CD8-positive, alpha-beta memory T cell (primary cell): Measurements from ENCODE around the gene UPK3B. TPM values are rescaled to one million over a fixed set of nuclear protein-coding genes. Genes with fewer than 3 reads are reported as not detected.
"Not testable (repeated sequence)": the region's sequence is repeated elsewhere in the genome, so short reads cannot be mapped to it uniquely, and the experiment has no call there.

Experiments
- CTCF ChIA-PET: fragments of 350-600 bp; sonication (Branson Sonifier 250); formaldehyde crosslinking; loops from one replicate; lab custom pipeline; 2021; ENCODE audit warnings: antibody characterized with exemption; lab: Charles Lee
- POLR2A ChIA-PET: fragments of 350-600 bp; sonication (Branson Sonifier 250); formaldehyde crosslinking; loops from one replicate; lab custom pipeline; 2021; ENCODE audit warnings: antibody characterized with exemption; lab: Charles Lee
- DNase-seq, 5 donors: peaks; one replicate each; pipeline versions ENCODE4 v3.0.0 to v3.0.0-alpha.2; 2020 to 2022; ENCODE audit warnings: mixed read lengths in 1 of 5
- H3K27ac ChIP-seq: one replicate; pipeline ENCODE4 v1.7.0; 2013; ENCODE audit warnings: low read depth, mild to moderate bottlenecking, low read length, moderate library complexity
- H3K27me3 ChIP-seq: 2 replicates; pipeline ENCODE4 v1.7.0; 2013; ENCODE audit warnings: low read length, mild to moderate bottlenecking; ENCODE audit not compliant: insufficient read depth, poor library complexity, severe bottlenecking
- H3K36me3 ChIP-seq: 2 replicates; pipeline ENCODE4 v1.7.0; 2013; ENCODE audit warnings: mild to moderate bottlenecking, low read length, moderate library complexity; ENCODE audit not compliant: insufficient read depth
- H3K4me1 ChIP-seq: 2 replicates; pipeline ENCODE4 v1.7.0; 2013; ENCODE audit warnings: mild to moderate bottlenecking, low read length, moderate library complexity; ENCODE audit not compliant: insufficient read depth
- H3K4me3 ChIP-seq: 2 replicates; pipeline ENCODE4 v1.7.0; 2013; ENCODE audit warnings: mild to moderate bottlenecking, low read length
- H3K9me3 ChIP-seq: 2 replicates; pipeline ENCODE4 v1.7.0; 2013; ENCODE audit warnings: mild to moderate bottlenecking, low read length
- H3K27ac Mint-ChIP-seq, 8 donors: one replicate each; pipeline ENCODE4 v1.8.0; 2020 to 2021; ENCODE audit warnings: mixed read lengths in 8 of 8, mild to moderate bottlenecking in 6 of 8, inconsistent platforms in 3 of 8, moderate library complexity in 3 of 8
- H3K27me3 Mint-ChIP-seq, 2 donors: one replicate each; pipeline ENCODE4 v1.8.0; 2020 to 2021; ENCODE audit warnings: mixed read lengths in 2 of 2, mild to moderate bottlenecking in 1 of 2, moderate library complexity in 1 of 2
- H3K36me3 Mint-ChIP-seq, 3 donors: one replicate each; pipeline ENCODE4 v1.8.0; 2020 to 2021; ENCODE audit warnings: mixed read lengths in 3 of 3, inconsistent platforms in 1 of 3, mild to moderate bottlenecking in 1 of 3
- H3K4me1 Mint-ChIP-seq, 3 donors: one replicate each; pipeline ENCODE4 v1.8.0; 2020 to 2021; ENCODE audit warnings: mixed read lengths in 3 of 3, inconsistent platforms in 1 of 3, mild to moderate bottlenecking in 1 of 3
- H3K4me3 Mint-ChIP-seq, 7 donors: one replicate each; pipeline ENCODE4 v1.8.0; 2020 to 2021; ENCODE audit warnings: mixed read lengths in 7 of 7, mild to moderate bottlenecking in 6 of 7, moderate library complexity in 4 of 7, inconsistent platforms in 2 of 7
- H3K9me3 Mint-ChIP-seq, 5 donors: one replicate each; pipeline ENCODE4 v1.8.0; 2020 to 2022; ENCODE audit warnings: mixed read lengths in 5 of 5, mild to moderate bottlenecking in 3 of 5, moderate library complexity in 2 of 5, inconsistent platforms in 1 of 5
- polyA plus RNA-seq: library from polyadenylated mRNA; unstranded; fragments of 300-500 nt; fragmentation: Illumina TruSeq; gene quantifications from one replicate; pipeline ENCODE4 v1.2.3, GENCODE V29; 2021
- total RNA-seq, 2 experiments: library from RNA; stranded (reverse); gene quantifications; one replicate each; pipeline ENCODE4 v1.2.3, GENCODE V29; 2021

The UPK3B gene
- total RNA-seq = under 1 TPM in 1 of 2 experiments, not detected in 1; 0.42 TPM
- polyA plus RNA-seq = 0.16 TPM

- H3K9me3 Mint-ChIP-seq = no peaks in the 10 kb centered on the region
- CTCF ChIA-PET = no interaction called here
- Histone ChIP-seq H3K27me3 (no peaks in the 10 kb centered on the region), H3K9me3 (no peaks in the 10 kb centered on the region), H3K27ac (no peak within 1 kb of the TSS), H3K4me3 (no peak within 1 kb of the TSS), H3K36me3 (no peaks in the 10 kb centered on the region), H3K4me1 (no peaks in the 10 kb centered on the region)
- peak within 1 kb of the TSS in 1 of 8 donors; percentile 38 for H3K27ac Mint-ChIP-seq
- POLR2A ChIA-PET = no interaction called here
- H3K4me1 Mint-ChIP-seq = no peaks in the 10 kb centered on the region
- DNase-seq = no peak
- H3K4me3 Mint-ChIP-seq = no peak within 1 kb of the TSS
- H3K36me3 Mint-ChIP-seq = peaks cover 0 to 10% (median 3%) of the 10 kb centered on the region in 3 donors
- peaks cover 0 to 3% of the 10 kb centered on the region in 2 donors for H3K27me3 Mint-ChIP-seq
Measured at GRCh38 chr7:76509931-76510877, at the start of gene UPK3B. Gene UPK3B, plus strand, starts transcription at chr7:76510552. Its CDS starts 101 bp downstream, at chr7:76510653.

GRCh38 chr7:76460767-76461166 is 49.6 kb upstream of the UPK3B start:
- H3K27ac ChIP-seq, H3K9me3 Mint-ChIP-seq, H3K36me3 ChIP-seq, H3K4me1 Mint-ChIP-seq, H3K4me1 ChIP-seq, H3K9me3 ChIP-seq, H3K4me3 Mint-ChIP-seq, H3K27me3 Mint-ChIP-seq, H3K27ac Mint-ChIP-seq, CTCF ChIA-PET, DNase-seq, H3K4me3 ChIP-seq, H3K27me3 ChIP-seq, H3K36me3 Mint-ChIP-seq, POLR2A ChIA-PET: not testable (repeated sequence)

DNA sequence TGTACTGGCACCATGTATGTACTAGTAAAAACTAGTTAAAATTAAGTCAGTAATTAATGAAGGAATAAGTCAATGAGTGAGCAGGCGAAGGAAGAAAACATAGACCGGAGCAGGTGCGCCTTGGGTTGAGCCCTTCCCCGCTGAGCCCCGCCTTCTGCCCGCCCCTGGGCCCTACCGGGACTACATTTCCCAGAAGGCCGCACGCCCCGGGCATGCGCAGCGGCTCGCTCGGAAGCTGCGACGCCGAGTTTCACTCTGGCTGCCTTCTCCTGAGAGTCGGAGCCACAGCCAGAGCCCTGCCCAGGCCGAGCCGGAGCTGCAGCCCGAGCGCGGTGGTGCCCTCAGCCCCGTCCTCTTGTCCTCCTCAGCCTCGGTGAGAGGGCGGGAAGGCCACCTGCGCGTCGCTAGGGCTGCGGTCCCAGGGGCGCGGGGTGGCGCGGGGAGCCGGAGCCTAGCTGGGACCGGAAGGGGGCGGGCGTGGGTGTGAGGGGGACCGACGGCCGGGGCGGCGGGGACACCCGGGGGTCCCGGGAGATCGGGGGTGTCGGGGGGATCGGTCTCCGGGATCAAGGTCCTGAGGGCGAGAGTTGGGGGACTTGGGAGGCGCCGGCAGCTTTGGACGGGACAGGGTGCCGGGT is 48.8 kb upstream of the UPK3B start, which contains the start of gene DTX2:
Gene DTX2, plus strand, starts transcription at position 246 of the 638 bp plus-strand sequence. CDS start 18,801 bp downstream, outside the sequence.
- peak; percentile 32 to 81 (median 56) for DNase-seq

GRCh38 chr7:76462271-76462882 is 48.0 kb upstream of the UPK3B start:
- H3K4me1 ChIP-seq, H3K4me1 Mint-ChIP-seq, H3K4me3 Mint-ChIP-seq, H3K9me3 ChIP-seq, H3K4me3 ChIP-seq, DNase-seq, H3K27me3 ChIP-seq, H3K36me3 Mint-ChIP-seq, H3K27me3 Mint-ChIP-seq, CTCF ChIA-PET, H3K27ac ChIP-seq, POLR2A ChIA-PET, H3K36me3 ChIP-seq, H3K9me3 Mint-ChIP-seq, H3K27ac Mint-ChIP-seq: not testable (repeated sequence)

More for the DNA sequence above, 48.8 kb upstream of the UPK3B start, which contains the start of gene DTX2:
- H3K4me1 ChIP-seq, H3K27me3 Mint-ChIP-seq, H3K9me3 ChIP-seq, H3K9me3 Mint-ChIP-seq, H3K27ac ChIP-seq, H3K27me3 ChIP-seq, POLR2A ChIA-PET, H3K4me3 ChIP-seq, H3K27ac Mint-ChIP-seq, H3K36me3 Mint-ChIP-seq, H3K36me3 ChIP-seq, H3K4me1 Mint-ChIP-seq, CTCF ChIA-PET: not testable (repeated sequence)
- H3K4me3 Mint-ChIP-seq = peak within 1 kb of the TSS in 5 of 7 donors; percentile 29 to 86 (median 58)

GRCh38 chr7:76464959-76465358 is 45.4 kb upstream of the UPK3B start:
- H3K36me3 Mint-ChIP-seq, POLR2A ChIA-PET, H3K27me3 ChIP-seq, DNase-seq, H3K4me3 Mint-ChIP-seq, H3K9me3 Mint-ChIP-seq, H3K36me3 ChIP-seq, H3K4me3 ChIP-seq, H3K27me3 Mint-ChIP-seq, H3K27ac Mint-ChIP-seq, H3K4me1 Mint-ChIP-seq, CTCF ChIA-PET, H3K9me3 ChIP-seq, H3K27ac ChIP-seq, H3K4me1 ChIP-seq: not testable (repeated sequence)

DNA sequence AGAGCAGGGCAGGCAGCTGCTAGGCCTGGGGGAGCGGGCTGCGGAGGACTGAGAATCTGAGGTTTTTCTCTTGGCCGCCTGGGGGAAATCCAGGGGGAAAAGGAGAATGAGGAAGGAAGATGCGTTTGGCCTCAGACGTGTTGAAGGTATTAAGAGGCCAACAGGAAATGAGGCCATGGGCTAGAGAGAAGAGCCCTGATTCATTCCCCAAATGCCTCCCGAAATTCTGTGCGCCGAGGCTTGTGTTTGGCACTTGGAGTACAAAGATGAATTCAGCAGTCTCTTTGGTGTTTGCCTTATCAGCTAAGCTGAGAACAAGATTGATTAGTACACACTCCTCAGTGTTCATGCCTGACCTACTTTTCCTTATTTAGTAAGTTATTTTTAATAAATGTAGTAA is 44.4 kb upstream of the UPK3B start:
- H3K27ac Mint-ChIP-seq, DNase-seq, H3K4me1 ChIP-seq, H3K27ac ChIP-seq, H3K4me3 ChIP-seq, H3K4me1 Mint-ChIP-seq, H3K4me3 Mint-ChIP-seq, H3K36me3 Mint-ChIP-seq, H3K27me3 ChIP-seq, CTCF ChIA-PET, H3K9me3 ChIP-seq, H3K27me3 Mint-ChIP-seq, POLR2A ChIA-PET, H3K9me3 Mint-ChIP-seq, H3K36me3 ChIP-seq: not testable (repeated sequence)

DNA sequence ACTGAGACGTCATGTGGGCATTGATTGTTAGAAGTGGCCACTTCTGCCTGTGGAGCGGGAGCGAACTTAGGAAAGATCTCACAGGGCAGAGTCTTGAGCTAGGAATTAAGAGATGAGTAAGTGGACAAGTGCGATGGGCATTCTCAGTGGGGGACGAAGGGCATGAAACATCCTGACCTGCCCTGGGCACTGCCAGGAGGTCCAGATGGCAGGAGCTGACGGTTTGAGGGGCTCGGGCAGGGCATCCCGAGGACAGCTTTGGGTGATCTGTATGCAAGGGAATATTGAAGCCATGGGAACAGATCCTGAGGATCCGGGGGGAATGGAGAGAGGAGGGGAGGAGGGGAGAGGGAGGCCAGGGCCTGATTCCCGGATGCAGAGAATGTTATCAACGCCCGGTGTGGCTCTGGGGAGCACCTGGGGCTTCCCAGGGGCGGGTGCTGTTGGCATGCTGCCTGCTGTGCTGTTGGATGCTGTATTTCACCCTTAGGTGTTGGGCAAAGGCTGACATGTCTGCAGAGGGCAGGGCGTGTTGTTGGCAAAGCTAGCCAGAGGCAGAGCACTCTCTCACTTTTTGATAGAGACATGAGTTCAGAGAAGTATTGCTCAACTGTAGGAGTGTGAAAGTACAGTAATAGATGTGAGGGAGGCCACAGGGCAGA is 42.5 kb upstream of the UPK3B start:
- CTCF ChIA-PET, POLR2A ChIA-PET, H3K27me3 Mint-ChIP-seq, H3K36me3 Mint-ChIP-seq, DNase-seq, H3K27ac Mint-ChIP-seq, H3K36me3 ChIP-seq, H3K4me3 Mint-ChIP-seq, H3K27ac ChIP-seq, H3K4me3 ChIP-seq, H3K27me3 ChIP-seq, H3K9me3 Mint-ChIP-seq, H3K4me1 Mint-ChIP-seq, H3K9me3 ChIP-seq, H3K4me1 ChIP-seq: not testable (repeated sequence)
